GM18520 (cell line): ENCODE results near the gene UBL3.

Experiments used
- ATAC-seq: cut with Tn5 transposase; IDR thresholded peaks from one replicate; pipeline ENCODE4 v1.9.1; 2021; ENCODE audit not compliant: unreplicated experiment

Gene UBL3

GRCh38 chr13:29850213-29850898, at the start of gene UBL3:
Gene UBL3, minus strand, starts transcription at chr13:29850617. Its CDS starts 1,079 bp downstream, at chr13:29849538.
- ATAC-seq = peak; percentile 74

DNA sequence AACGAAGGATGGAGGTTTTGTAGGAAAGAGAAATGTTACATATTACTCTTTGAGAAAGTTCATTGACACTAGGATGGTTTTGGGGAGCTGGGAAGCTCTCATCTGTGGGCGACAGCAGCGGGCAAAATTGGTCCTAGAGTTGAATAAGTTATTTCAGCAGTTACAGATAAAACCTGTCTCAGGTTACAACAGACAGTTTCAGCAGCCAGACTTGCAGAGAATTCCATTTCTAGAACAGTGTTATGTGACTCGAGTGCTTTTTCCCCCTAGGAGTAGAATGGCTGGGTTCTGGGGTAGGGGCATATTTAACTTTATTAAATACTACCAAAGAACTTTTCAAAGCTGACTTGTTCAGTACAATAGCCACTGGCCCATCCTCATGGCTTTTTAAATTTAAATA, 46.7 kb upstream of the UBL3 start:
- no peak for ATAC-seq

- no peak for ATAC-seq
Measured at GRCh38 chr13:29893438-29893837, 43.0 kb upstream of the UBL3 start.

DNA sequence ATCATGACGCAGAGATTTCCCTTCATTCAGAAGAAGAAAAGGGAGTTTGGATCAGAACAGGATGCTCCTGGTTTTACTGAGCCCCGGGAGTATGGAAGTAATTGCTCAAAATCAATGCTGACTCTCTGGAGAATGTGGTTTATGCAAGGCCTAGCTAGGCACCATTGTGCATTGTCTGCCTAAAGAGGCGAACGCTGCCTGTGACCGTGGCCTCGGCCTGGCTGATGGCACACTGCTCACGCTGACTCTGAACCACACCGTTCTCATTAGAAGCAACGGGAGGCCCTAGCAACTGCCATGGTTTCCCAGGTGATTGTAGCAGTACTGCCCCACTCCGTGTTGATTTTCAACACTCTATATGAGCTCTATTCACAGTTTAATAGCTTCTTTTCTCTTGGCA, 41.7 kb upstream of the UBL3 start:
- no peak for ATAC-seq

DNA sequence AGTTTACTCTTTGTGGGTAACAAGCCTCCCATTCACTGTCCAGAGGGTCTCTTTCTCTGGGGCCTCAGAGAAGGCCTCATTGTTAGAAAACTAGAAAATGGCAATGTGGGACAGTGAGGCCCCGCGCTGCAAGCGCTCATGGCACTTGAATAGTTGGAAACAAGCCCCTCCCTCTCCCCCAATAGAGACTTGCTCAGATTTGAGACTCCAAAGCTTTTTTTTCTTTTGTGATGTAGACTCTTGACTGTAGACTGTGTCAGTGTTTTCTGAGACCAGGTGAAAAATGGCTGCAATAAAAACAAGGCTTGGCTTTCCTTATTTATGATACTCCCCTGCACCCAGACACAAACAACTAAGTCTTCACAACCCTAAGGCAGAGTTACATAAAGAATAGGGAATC, 38.7 kb upstream of the UBL3 start:
- no peak for ATAC-seq

DNA sequence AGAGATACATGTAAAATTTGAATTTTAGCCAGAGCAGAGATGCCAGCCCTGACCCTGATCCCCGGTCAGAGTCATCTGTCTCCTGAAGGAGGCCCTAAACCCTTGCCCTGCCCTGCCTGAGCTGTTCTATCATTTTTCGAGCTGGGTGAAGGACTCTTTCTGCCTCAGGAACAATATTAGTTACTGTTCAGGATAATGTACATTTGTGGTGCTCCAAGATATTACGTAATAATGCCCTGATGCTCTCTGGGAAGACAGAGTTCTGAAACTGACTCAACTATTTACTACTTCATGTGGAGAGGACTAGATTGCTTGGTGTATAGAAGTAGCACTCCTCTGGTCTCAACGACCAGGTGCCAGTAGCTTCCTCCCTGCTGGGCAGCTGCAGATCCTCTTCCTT, 37.9 kb upstream of the UBL3 start:
- no peak for ATAC-seq

DNA sequence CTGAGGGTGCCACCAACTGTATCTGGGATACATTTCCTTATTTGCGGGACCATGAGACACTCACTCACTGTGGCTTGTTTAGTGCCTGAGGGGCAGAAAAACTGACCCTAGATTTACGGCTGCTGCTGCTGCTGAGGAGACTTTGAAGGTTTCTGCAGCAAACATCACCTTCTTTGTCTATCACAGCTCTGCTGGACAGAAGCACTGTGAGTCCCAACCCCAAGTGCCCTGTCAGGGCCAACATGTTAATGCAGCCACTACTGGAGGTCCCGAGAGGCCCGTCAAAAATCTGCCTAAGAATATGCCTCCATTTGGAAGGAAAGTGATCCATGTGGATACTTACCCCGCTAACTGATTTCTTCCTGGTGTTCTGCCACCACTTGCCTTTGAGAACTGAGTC, 37.3 kb upstream of the UBL3 start:
- no peak for ATAC-seq

- no peak for ATAC-seq
Measured at GRCh38 chr13:29887030-29887557, 36.7 kb upstream of the UBL3 start.

DNA sequence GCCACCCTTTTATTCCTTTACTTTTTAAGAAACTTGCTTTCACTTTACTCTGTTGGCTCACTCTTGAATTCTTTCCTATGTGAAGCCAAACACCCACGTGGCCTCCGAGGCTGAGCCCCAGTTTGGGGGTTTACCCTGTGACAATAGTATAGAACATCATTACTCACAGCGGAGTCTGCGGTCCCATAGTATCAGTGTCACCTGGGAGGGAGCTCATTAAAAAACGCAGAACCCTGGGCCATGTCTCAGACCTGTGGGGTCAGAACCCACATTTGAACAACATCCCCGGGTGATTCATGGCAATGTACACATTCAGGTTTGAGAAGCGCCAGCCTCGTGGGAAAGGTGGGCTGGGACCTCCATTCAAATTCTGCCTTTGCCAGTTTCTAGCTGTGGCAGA, 36.0 kb upstream of the UBL3 start:
- no peak for ATAC-seq

- ATAC-seq = no peak
Measured at GRCh38 chr13:29885989-29886388, 35.6 kb upstream of the UBL3 start.

- no peak for ATAC-seq
Measured at GRCh38 chr13:29884671-29885430, 34.4 kb upstream of the UBL3 start.

DNA sequence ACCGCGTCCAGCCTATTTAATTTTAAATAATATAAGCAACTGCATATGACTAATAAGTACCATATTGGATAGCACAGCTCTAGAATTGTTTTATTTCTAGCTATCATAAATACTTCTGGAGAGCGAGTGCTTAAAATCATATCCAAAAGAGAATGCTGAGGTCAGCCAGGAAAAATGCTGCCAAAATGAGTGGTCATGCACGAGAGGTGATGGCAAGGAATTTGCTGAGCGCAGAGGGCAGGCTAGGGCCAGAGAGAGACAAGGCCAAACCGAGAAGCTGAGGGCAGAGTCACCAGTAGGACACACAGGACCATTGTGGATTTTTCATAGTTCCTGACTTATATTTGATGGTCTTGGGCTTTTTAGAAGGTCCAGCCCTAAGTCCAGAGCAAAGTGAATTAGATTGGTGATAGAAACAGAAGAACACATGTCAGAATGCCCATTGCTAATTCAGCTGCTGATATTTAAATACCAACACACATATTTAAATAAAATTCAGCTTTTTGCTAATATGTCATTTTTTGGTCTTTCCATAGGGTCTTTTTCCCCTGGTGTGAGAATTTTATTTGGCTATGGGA, 33.6 kb upstream of the UBL3 start:
- ATAC-seq = no peak

DNA sequence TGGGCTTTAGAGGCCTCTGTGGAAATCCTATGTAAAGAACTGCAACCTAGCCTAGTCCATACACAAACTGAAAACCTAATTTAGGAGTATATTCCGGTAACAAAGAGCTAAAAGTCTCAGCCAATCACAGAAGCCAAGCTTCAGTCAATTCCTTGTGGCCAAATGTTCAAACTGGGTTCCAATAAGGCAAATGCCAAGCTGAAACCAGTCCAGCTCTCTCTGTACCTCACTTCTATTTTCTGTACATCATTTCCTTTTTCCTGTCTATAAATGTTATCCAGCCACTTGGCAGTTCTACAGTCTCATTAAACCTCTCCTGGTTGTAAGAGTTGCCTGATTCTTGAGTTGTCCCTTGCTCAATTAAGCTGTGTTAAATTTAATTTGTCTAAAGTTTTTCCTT, 31.7 kb upstream of the UBL3 start:
- no peak for ATAC-seq

DNA sequence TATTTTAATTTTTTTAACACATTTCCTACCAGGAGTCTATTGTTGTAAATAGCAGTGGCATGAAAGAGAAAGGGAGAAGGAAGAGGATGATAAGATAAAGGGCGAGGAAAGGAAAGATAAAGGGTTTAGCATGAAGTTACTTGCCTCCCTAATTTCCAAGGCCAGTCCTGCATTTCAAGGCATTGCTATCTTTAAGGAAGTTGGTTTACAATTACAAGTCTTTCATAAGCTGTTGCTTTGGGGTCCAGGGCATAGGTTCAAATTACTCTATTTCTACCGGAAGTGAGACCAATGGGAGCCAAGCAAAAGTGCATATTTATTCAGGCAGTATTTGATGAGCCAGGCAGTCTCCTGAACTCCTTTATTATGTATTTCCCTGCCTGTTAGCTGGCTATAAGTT, 27.7 kb upstream of the UBL3 start:
- ATAC-seq = no peak

DNA sequence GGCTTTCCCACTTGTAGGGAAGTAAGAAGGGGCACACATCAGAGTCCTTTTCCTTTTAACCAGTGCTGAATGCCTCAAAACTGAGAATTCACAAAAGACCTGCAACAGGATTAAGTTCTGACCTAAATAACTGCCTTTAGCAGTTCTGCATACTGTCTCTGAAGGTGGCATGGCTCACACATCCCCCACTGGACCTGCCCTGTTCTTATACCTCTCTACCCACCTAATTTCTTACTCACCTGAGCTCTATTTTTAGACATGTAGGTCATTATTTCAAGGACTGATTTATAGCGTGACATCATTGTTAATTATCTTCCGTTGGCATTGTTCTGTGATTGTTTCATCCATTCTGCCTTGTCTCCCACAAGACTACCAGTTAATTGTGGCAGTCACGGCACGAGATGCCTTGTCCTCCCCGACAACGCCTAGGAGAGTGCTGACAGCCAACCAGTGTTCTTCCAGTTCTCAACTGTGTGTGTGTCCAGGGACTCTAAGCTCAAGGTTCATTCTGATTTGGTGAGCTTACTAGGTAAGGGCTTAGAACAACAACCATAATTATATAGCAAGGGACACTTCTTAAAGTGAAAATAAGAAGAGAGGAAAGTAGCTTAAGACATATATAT, 27.1 kb upstream of the UBL3 start:
- ATAC-seq = no peak

DNA sequence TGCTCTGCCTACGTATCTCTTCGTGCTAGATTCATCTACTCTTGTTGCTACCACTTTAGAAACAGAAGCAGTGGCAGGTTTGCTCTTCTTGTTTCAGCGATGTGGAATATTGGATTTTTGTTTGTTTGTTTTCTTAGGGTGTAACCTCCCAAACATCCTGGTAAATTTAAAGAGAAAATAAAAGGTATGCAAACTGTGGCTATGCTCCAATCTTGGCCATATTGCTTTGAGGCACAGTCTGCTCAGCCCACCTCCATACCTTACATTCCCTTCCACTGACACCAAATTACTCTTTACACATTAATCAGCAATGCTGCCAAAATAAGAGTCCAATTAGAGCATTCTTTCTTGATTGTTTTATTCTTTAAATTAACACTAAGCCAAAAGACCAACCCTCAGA, 25.2 kb upstream of the UBL3 start:
- ATAC-seq = no peak

GRCh38 chr13:29868581-29868980, 18.2 kb upstream of the UBL3 start:
- ATAC-seq = no peak

DNA sequence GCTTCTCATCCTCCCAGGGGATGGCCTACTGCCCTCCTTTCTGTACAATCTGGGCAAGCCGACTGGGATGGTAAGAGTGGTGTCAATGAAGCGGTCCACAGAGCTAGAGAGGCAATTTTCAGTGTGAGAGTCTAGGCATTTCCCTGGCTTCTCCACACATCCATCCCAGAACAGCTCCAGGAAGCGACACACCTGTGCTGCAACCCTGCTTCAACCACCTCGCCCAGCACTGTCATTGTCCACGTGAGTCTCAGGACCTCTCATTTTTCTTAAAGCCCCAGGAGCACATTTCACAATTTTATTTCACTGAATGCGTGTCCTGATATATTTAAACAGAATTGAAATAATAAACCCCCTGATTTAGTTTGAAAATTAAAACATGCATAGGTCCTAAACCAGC, 15.5 kb upstream of the UBL3 start:
- no peak for ATAC-seq

DNA sequence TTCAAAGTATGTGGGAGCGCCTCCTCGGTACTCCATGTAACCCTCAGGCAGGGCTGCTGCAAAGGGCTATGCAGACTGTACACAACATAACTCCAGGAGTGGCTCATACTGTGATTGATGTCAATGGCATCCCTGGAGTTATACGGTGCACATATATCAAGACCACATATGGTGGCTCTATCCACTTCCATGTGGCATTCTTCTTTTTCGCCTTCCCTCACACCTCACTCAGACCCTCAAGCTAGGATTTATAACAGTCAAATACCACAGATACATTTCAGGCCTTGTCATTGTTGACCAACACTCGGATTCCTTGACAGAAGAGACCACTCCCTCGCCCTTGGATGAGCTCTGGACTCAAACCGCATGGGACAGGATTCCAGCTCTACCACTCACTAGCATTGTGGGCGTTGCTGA, 11.3 kb upstream of the UBL3 start:
- ATAC-seq = no peak

GRCh38 chr13:29859971-29860370, 9.6 kb upstream of the UBL3 start:
- ATAC-seq = no peak

DNA sequence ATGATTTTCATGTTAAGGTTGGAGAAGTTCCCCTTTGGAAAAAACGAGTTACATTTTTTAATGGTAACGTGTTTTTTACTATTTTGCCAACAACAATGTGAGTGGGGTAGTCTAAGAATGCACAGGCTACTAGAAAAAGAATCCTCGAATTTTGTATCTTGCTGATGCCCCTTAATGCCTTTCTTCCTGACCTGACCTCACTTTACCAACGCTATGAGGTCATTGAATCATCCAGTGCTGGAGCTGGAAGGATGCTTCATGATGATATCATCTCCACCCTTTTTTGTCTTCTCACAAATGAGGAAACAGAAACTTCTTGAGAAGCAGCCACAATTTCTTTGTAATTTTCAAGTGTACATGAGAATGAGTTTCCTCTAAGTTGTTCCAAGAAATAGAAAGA, 8.2 kb upstream of the UBL3 start:
- no peak for ATAC-seq

DNA sequence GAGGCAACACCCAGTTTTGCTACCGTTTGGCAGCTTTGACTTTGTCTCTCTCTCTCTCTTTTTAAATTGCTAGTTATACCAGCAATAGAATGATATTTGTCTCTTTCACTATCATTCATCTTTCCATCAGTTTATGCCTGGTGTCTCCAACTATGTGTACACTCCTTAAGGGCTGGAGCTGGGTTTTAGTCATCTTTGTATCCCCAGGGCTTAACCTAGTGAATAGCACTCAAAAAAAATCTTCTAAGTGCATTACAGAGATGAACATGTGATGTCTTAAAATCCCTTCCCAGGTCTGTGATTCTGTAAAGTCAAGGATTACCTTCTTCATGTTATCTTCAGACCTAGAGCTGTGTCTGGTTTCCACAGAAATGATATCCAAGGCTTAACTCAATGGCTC, 7.8 kb upstream of the UBL3 start:
- ATAC-seq = no peak
